ENCODE measurements around the gene RBM33. TPM values are rescaled to one million over a fixed set of nuclear protein-coding genes. Genes with fewer than 3 reads are reported as not detected.

RBM33 gene
- total RNA-seq, 1 experiment from 2014 or later: 81.8 TPM

GRCh38 chr7:155809947-155810769, 165.7 kb downstream of the RBM33 start:
- TF ChIP-seq ZNF396 (CRISPR knock-in tag; IDR thresholded peaks at IDR 0.05; ENCODE audit: borderline replicate concordance) (no peak), NR1H2 (CRISPR knock-in tag; IDR thresholded peaks at IDR 0.05) (no peak), IRF2 (CRISPR knock-in tag; IDR thresholded peaks at IDR 0.05; ENCODE audit: borderline replicate concordance, low read depth) (no peak), PRDM15 (CRISPR knock-in tag; IDR thresholded peaks at IDR 0.05) (no peak), GABPB1 (CRISPR knock-in tag; IDR thresholded peaks at IDR 0.05) (no peak), AFF4 (CRISPR knock-in tag; IDR thresholded peaks at IDR 0.05; ENCODE audit: borderline replicate concordance) (no peak)
- POLR2A ChIA-PET: interaction anchor here (0.7 kb wide), 1 partner anchor 339 kb away, joined by 3 read pairs; no protein-coding TSS in a partner anchor
- Mint-ChIP-seq H3K4me3 (peak overlapping the region; percentile 35), H3K27me3 (ENCODE audit: low read depth) (peaks cover 95% of the 10 kb centered on the region), H3K27ac (no peak overlapping the region), H3K4me1 (peaks cover 60% of the 10 kb centered on the region), H3K36me3 (no peaks in the 10 kb centered on the region), H3K9me3 (no peaks in the 10 kb centered on the region)
- DNase-seq (ENCODE audit: low spot score): no peak
- CTCF ChIA-PET: interaction anchor here (1.3 kb wide), 1 partner anchor 347 kb away, joined by 4 read pairs; no protein-coding TSS in a partner anchor
- no peak for ATAC-seq

GRCh38 chr7:155810770-155811559, 166.5 kb downstream of the RBM33 start:
- peaks cover 95% of the 10 kb centered on the region for H3K27me3 Mint-ChIP-seq (ENCODE audit: low read depth)
- ATAC-seq (no peak), DNase-seq (ENCODE audit: low spot score) (no peak)
- TF ChIP-seq MYBL2 (CRISPR knock-in tag; IDR thresholded peaks at IDR 0.05) (no peak), USF1 (CRISPR knock-in tag; IDR thresholded peaks at IDR 0.05) (no peak), ZNF219 (CRISPR knock-in tag; IDR thresholded peaks at IDR 0.05; ENCODE audit: borderline replicate concordance) (no peak)
- CTCF ChIA-PET: interaction anchor here (0.6 to 1.3 kb wide), 3 partner anchors 16 to 346 kb away, joined by 3 to 4 read pairs (median 3); partner anchors contain the start of gene RBM33
- no peak overlapping the region for H3K27ac Mint-ChIP-seq
- peak overlapping the region; percentile 67 for H3K4me3 Mint-ChIP-seq
- H3K9me3 Mint-ChIP-seq: no peaks in the 10 kb centered on the region
- no peaks in the 10 kb centered on the region for H3K36me3 Mint-ChIP-seq
- POLR2A ChIA-PET: interaction anchor here (0.7 kb wide), 1 partner anchor 340 kb away, joined by 3 read pairs; no protein-coding TSS in a partner anchor
- peaks cover 64% of the 10 kb centered on the region for H3K4me1 Mint-ChIP-seq

- no peak for DNase-seq (ENCODE audit: low spot score)
- peaks cover 92% of the 10 kb centered on the region for H3K27me3 Mint-ChIP-seq (ENCODE audit: low read depth)
- H3K9me3 Mint-ChIP-seq: no peaks in the 10 kb centered on the region
- ChIA-PET POLR2A (interaction anchor here (1.3 kb wide), 1 partner anchor 8 kb away, joined by 3 read pairs; no protein-coding TSS in a partner anchor), CTCF (interaction anchor here (0.6 to 1.3 kb wide), 3 partner anchors 17 to 345 kb away, joined by 3 to 4 read pairs (median 3); partner anchors contain the start of gene RBM33)
- H3K4me3 Mint-ChIP-seq: peak overlapping the region; percentile 67
- no peaks in the 10 kb centered on the region for H3K36me3 Mint-ChIP-seq
- no peak overlapping the region for H3K27ac Mint-ChIP-seq
- ATAC-seq: no peak
- peaks cover 59% of the 10 kb centered on the region for H3K4me1 Mint-ChIP-seq
- no peak for TF ChIP-seq SMAD4 (CRISPR knock-in tag; IDR thresholded peaks at IDR 0.05)
- no peak for TF ChIP-seq ZNF219 (CRISPR knock-in tag; IDR thresholded peaks at IDR 0.05; ENCODE audit: borderline replicate concordance)
- TF ChIP-seq JUN (CRISPR knock-in tag; IDR thresholded peaks at IDR 0.05): no peak
- TF ChIP-seq ETV6 (CRISPR knock-in tag; IDR thresholded peaks at IDR 0.05): no peak
- no peak for TF ChIP-seq SMAD3 (CRISPR knock-in tag; IDR thresholded peaks at IDR 0.05; ENCODE audit: borderline replicate concordance)
- TF ChIP-seq MAX (CRISPR knock-in tag; IDR thresholded peaks at IDR 0.05): no peak
- TF ChIP-seq ZNF532 (CRISPR knock-in tag; IDR thresholded peaks at IDR 0.05; ENCODE audit: borderline replicate concordance): no peak
Observed at GRCh38 chr7:155811560-155811894, 167.1 kb downstream of the RBM33 start.

Measured in WTC11 (cell line).